SKM-1 treated with dmso at 0.1 percent for 144 hours (cell line): ENCODE results near the gene GLB1L.
A peak's percentile ranks its signal among the peaks of the same experiment; 100 is the strongest.
"Not testable (repeated sequence)": the region's sequence is repeated elsewhere in the genome, so short reads cannot be mapped to it uniquely, and the experiment has no call there.

Experiments
- DNase-seq: peaks from one replicate; lab custom pipeline; 2025; ENCODE audit not compliant: unreplicated experiment; lab: John Stamatoyannopoulos, UW

Gene GLB1L

DNA sequence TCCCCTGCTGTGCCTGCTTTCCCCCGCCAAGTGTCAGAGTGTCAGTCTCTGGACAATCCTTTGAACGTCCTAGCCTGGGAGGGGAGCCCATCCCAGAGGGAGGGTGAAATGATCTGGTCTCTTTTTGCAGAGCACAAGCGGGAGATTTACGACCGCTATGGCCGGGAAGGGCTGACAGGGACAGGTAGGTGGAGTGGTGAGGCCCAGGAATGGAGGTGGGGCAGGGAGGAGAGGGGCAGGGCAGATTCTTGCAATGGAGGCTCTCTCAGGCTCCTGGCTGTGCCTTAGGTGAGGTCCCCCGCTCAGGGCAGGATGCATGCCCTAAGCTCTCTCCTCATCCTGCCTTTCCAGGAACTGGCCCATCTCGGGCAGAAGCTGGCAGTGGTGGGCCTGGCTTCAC lies 36.3 kb upstream of the GLB1L start:
- no peak for DNase-seq

DNA sequence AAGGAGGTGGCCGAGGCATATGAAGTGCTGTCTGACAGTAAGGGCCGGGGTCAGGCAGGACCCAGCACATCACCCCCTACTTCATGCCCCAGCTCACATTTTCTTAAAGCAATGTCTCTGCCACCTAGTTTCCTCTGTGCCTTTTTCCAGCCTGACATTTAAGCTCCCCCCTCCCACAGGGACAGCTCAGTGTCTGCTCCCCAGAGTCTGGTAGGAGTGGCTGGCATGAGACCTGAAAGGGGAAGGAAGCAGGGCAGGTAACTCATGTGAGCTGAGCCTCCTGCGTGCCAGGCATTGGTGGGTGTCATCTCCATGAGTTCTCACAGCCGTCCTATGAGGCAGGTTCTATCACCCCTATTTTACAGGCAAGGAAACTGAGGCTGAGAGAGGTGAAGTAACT lies 35.4 kb upstream of the GLB1L start:
- DNase-seq, result no peak

DNA sequence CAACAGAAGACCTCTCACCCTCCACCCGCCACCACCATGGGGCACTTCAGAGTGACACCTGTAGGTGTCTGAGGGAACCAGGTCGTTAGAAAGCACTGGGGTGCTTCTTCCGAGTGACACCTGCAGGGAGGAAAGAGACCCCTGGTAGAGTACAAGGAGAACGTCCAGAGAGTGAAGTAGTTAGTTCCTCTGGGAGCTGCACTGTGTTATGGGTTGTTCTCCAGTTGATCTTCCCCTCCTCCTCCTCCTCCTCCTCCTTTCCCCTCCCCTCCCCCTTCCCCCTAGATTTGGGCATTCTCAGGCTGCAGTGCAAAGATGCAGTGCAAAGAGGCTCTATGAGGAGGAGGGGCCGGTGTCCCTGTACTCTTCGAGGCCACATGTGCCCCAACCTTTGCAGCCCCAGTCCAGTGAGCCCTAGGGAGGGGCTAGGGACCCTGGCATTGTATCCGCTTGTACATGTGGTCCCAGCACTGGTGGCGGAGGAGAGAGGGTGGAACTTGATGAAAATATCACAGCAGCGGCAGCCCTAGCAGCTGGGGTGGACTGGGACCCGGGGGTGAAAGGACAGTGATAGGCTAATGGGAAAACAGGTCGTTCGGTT lies 34.8 kb upstream of the GLB1L start:
- DNase-seq, result no peak

GRCh38 chr2:219279151-219279915 lies 34.1 kb upstream of the GLB1L start, which contains the start of gene DNAJB2:
DNAJB2 (plus strand) TSS chr2:219279366; CDS start chr2:219279834, 468 bp downstream.
- peak; percentile 98 for DNase-seq

- DNase-seq, result no peak
Observed at GRCh38 chr2:219278655-219279150, 33.5 kb upstream of the GLB1L start.

GRCh38 chr2:219277703-219278654 lies 32.7 kb upstream of the GLB1L start:
- peak; percentile 52 for DNase-seq

- DNase-seq, result no peak
Observed at GRCh38 chr2:219274361-219274921, 29.2 kb upstream of the GLB1L start.

GRCh38 chr2:219273937-219274336 lies 28.7 kb upstream of the GLB1L start:
- no peak for DNase-seq

DNA sequence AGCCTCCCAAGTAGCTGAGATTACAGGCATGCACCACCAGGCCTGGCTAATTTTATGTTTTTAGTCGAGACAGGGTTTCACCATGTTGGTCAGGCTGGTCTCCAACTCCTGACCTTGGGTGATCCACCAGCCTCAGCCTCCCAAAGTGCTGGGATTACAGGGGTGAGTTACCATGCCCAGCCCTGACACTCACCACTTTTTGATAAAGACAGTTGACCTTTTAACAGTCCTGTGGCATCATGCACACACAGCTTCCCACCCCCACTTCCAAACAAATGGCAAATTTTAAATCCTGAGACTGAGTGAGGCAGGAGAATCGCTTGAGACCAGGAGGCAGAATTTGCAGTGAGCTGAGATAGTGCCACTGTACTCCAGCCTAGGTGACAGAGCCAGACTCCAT lies 27.8 kb upstream of the GLB1L start:
- DNase-seq, result no peak

DNA sequence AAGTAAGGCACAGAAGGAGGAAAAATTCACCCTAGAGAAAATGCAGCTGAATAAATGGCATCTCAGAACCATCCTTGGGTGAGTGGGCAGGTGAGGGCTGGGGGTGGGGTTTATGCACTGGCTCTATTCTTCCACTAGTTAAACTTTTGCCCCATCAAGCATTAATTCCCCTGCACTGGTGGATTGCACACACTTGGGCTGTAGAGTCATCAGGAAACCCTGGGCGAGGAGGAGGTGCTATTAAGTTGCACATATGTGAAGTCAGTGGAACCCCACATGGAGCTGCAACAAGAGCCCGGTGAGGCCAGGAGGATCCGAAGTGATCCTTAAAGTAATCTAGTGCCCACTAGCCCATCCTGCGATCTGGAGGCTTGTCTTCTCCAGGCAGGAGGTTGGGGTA lies 27.1 kb upstream of the GLB1L start:
- DNase-seq, result no peak

DNA sequence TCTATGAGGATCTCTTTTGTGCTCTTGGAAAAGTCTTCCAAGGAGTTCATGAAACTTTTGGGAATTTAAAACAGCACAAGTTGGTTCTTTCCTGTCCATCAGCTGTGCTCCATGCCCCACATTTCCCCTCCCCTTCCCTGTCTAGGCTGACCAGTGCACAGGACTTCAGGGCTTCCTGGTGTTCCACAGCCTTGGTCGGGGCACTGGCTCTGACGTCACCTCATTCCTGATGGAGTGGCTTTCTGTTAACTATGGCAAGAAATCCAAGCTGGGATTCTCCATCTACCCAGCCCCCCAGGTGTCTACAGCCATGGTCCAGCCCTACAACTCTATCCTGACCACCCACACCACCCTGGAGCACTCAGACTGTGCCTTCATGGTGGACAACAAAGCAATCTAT lies 25.8 kb upstream of the GLB1L start:
- DNase-seq, result no peak

GRCh38 chr2:219270055-219270372 lies 24.8 kb upstream of the GLB1L start:
- no peak for DNase-seq

- no peak for DNase-seq
Observed at GRCh38 chr2:219269362-219270054, 24.3 kb upstream of the GLB1L start.

DNA sequence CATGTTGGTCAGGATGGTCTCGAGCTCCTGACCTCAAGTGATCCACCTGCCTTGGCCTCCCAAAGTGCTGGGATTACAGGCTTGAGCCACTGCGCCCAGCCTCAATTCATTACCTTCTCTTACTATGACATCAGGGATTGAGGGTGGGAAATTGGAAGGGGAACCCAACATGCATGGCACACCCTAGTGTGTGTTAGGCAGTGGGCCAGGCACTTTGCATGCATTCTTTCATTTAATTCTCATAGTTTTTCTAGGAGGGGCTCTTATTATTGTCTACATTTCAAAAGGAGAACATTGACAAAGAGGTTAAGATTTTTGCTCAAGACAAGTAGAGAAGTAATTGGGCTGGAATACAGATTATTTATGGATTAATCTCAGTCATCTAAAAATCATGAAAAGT lies 23.1 kb upstream of the GLB1L start:
- DNase-seq, result no peak

GRCh38 chr2:219266886-219267285 lies 21.6 kb upstream of the GLB1L start:
- no peak for DNase-seq

DNA sequence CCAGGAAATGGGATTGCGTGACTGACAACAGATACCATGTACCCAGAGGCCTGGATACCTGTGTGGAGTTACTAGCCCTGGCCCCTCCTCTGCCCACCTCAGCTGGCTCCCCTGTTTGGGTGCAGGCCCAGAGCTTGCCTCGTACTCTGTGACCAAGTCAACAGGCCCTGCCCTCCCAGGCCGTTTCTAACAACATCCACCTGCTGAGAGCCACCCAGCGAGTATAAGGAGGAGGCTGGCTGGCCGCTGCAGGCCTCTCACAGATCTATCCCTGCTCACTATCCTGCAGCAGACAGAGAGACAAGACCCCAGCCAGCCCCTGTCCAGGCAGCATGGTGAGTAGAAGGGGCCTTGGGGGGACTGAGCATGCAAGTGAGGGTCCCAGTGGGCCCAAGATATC lies 21.0 kb upstream of the GLB1L start:
- DNase-seq, result no peak

DNA sequence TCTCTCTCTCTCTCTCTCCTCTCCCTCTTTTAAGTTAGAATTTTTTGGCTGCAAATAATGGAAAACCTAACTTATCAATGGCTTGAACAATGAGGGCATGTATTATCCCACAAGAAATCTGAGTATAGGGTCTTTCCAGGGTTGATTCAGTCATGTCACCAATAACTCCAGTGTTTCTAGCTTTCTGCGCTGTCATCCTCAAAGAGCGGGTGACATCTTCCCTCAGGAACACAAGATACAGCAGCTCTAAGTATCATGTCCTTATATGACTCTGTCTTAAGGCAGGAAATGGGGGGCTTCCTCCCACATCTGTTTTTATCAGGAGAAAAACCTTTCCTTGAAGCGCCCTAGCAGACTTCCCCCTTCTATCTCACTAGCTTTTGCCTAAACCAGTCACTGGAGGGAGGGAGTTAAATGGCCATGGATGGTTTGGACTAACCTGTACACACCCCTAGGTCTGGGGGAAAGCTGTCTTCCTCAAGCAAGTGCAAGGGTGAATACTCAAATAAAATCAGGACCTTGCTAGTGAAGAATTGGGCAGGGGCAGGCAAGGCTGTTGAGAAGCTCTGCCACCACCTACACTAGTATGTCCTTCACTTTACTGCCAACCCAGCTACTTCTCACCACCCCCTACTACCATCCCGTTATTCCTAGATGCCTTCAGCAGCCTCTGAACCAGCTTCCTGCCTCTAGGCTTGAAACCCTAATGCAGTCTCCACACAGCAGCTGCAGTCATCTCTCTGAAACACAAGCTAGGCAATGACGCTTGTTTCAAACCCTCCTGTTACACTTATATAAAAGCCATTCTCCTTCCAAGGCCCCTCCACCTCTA lies 16.0 kb upstream of the GLB1L start:
- no peak for DNase-seq

GRCh38 chr2:219258942-219259341 lies 13.7 kb upstream of the GLB1L start:
- not testable (repeated sequence) for DNase-seq

DNA sequence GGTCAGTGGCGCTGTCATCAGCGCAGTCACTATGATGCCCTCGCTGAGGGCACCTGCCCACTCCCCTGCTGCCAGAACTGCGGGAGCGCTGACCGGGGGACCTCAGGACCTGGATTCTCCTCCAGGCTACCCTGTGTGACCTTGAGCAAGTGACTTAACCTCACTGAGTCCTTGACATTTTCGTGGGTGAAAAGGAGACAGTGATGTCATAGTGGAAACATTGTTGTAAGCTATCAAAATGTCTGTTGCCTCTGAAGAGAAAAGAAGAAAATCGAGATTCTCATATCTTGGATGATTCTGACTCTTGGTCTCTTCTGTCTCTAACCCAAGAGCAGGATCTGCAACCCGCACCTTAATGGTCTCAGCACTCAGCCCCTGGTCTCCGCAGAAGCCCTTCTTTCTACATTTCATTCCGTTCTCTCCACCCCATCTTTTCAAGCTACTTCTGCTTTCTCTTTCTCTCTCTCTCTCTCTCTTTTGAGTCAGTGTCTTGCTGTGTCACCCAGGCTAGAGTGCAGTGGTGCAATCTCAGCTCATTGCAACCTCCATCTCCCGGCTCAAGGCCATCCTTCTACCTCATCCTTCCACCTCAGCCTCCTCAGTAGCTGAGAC lies 9.5 kb upstream of the GLB1L start:
- DNase-seq, result peak; percentile 83
